Astrocyte (in vitro differentiated cells and primary cell): Measurements from ENCODE around the gene SORT1.

Source experiments
- EZH2 ChIP-seq: IDR thresholded peaks from 2 replicates; pipeline ENCODE4 v1.6.1; 2012; ENCODE audit warnings: mild to moderate bottlenecking, low read length, inconsistent platforms; ENCODE audit not compliant: insufficient read depth
- TF ChIP-seq, protein P1 (sequence below): IDR thresholded peaks from 2 replicates; pipeline ENCODE4 v1.5.1; 2011; ENCODE audit warnings: low read depth, mild to moderate bottlenecking, inconsistent platforms, low read length, moderate library complexity; ENCODE audit not compliant: insufficient read depth

DNA sequence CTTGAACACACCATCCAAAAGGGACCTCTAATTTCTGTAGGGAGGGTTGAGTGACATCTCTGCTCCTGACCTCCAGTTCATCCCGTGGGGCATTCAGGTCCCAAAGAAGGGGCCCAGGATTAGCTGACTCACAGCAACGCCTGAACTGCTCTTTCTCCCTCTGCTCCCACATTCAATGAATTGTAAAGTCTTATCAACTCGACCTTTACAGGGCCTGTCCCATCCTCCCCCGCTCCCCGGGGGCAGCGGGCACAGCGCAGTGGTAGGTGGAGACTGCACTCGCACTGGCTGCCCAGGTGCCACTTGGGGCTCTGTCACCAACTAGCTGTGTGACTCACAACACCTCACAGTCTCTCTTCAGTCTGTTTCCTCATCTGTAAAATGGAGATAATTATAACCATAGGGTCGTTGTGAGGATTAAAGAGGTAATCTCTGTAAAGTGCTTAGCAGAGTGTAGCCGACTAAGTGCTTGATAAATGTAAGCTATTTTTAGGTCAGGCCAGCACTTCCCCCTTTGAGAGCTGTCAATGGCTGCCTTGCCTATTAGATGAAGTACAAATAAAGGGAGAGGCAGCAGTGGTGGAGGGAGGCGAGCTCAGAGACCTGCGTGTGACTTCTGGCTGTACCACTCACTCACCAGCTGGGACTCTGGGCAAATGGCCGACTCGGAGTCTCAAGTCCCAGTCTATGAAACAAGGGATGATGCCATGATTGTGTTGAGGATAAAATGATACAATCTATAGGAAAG lies 90.3 kb downstream of the SORT1 start:
- TF ChIP-seq, protein P1, sequence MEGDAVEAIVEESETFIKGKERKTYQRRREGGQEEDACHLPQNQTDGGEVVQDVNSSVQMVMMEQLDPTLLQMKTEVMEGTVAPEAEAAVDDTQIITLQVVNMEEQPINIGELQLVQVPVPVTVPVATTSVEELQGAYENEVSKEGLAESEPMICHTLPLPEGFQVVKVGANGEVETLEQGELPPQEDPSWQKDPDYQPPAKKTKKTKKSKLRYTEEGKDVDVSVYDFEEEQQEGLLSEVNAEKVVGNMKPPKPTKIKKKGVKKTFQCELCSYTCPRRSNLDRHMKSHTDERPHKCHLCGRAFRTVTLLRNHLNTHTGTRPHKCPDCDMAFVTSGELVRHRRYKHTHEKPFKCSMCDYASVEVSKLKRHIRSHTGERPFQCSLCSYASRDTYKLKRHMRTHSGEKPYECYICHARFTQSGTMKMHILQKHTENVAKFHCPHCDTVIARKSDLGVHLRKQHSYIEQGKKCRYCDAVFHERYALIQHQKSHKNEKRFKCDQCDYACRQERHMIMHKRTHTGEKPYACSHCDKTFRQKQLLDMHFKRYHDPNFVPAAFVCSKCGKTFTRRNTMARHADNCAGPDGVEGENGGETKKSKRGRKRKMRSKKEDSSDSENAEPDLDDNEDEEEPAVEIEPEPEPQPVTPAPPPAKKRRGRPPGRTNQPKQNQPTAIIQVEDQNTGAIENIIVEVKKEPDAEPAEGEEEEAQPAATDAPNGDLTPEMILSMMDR = no peak
- TF ChIP-seq EZH2 = no peak
